T-cell (primary cell): ENCODE measurements around the gene COL1A2. TPM values are rescaled to one million over a fixed set of nuclear protein-coding genes. Genes with fewer than 3 reads are reported as not detected.

Experiments used
- ATAC-seq, 4 experiments: fragments of 200-7000 bp in 3 of 4; fragments of 150-1000 bp in 1 of 4; cut with Tn5 transposase; replicated peaks in 1 of 4; 1 replicate in 3 of 4; 2 replicates in 1 of 4; pipeline ENCODE4 v1.10.0; 2021; ENCODE audit warnings: moderate library complexity in 3 of 4, mild to moderate bottlenecking in 2 of 4, moderate number of reproducible peaks in 1 of 4
- CTCF ChIA-PET, 2 donors: fragments of 300-600 bp; sonication (Branson Sonifier 250); formaldehyde crosslinking; loops; one replicate each; lab custom pipeline; 2022; ENCODE audit warnings: antibody characterized with exemption in 2 of 2; lab: Charles Lee
- POLR2A ChIA-PET, 2 donors: fragments of 300-600 bp; sonication (Branson Sonifier 250); formaldehyde crosslinking; loops; one replicate each; lab custom pipeline; 2022; ENCODE audit warnings: antibody characterized with exemption in 2 of 2; lab: Charles Lee
- DNase-seq, 35 experiments: peaks; one replicate each; pipeline versions ENCODE4 v3.0.0 to v3.0.0-alpha.2; 2013 to 2023
- H3K27ac ChIP-seq: one replicate; pipeline ENCODE4 v1.5.1; 2013; ENCODE audit warnings: low read length
- H3K27me3 ChIP-seq, 2 experiments: replicated peaks in 1 of 2; 1 replicate in 1 of 2; 2 replicates in 1 of 2; pipeline versions ENCODE4 v1.6.1 to v1.7.0; 2013; ENCODE audit warnings: low read length in 1 of 2, mixed read lengths in 1 of 2; ENCODE audit not compliant: control insufficient read depth in 2 of 2, insufficient read depth in 2 of 2; ENCODE audit errors: extremely low read depth in 1 of 2
- H3K36me3 ChIP-seq, 2 donors: 1 replicate in 1 of 2; 2 replicates in 1 of 2; pipeline versions ENCODE4 v1.6.1 to v1.7.0; 2013; ENCODE audit warnings: low read length in 1 of 2; ENCODE audit not compliant: control insufficient read depth in 2 of 2, insufficient read depth in 1 of 2; ENCODE audit errors: extremely low read depth in 1 of 2
- H3K4me1 ChIP-seq, 2 experiments: 1 replicate in 1 of 2; 2 replicates in 1 of 2; pipeline versions ENCODE4 v1.6.1 to v1.7.0; 2013; ENCODE audit warnings: low read length in 2 of 2, mixed read lengths in 1 of 2; ENCODE audit not compliant: insufficient read depth in 2 of 2, control insufficient read depth in 1 of 2; ENCODE audit errors: extremely low read depth in 1 of 2
- H3K4me3 ChIP-seq, 2 donors: 1 replicate in 1 of 2; 2 replicates in 1 of 2; pipeline versions ENCODE4 v1.5.1 to v1.7.0; 2013; ENCODE audit warnings: mild to moderate bottlenecking in 2 of 2, low read length in 1 of 2, moderate library complexity in 1 of 2; ENCODE audit not compliant: control insufficient read depth in 1 of 2; ENCODE audit errors: extremely low read depth in 1 of 2
- H3K9me3 ChIP-seq: 2 replicates; pipeline ENCODE4 v1.7.0; 2013
- H3K27ac Mint-ChIP-seq, 2 donors: one replicate each; pipeline ENCODE4 v1.8.0; 2020 to 2021; ENCODE audit warnings: mild to moderate bottlenecking in 2 of 2, mixed read lengths in 2 of 2
- H3K27me3 Mint-ChIP-seq, 2 donors: one replicate each; pipeline ENCODE4 v1.8.0; 2021 to 2022; ENCODE audit warnings: mixed read lengths in 2 of 2
- H3K36me3 Mint-ChIP-seq: one replicate; pipeline ENCODE4 v1.8.0; 2021; ENCODE audit warnings: mixed read lengths
- H3K4me1 Mint-ChIP-seq, 3 donors: one replicate each; pipeline ENCODE4 v1.8.0; 2020 to 2022; ENCODE audit warnings: mixed read lengths in 3 of 3, mild to moderate bottlenecking in 1 of 3
- H3K4me3 Mint-ChIP-seq, 3 donors: one replicate each; pipeline ENCODE4 v1.8.0; 2020 to 2022; ENCODE audit warnings: mild to moderate bottlenecking in 3 of 3, mixed read lengths in 3 of 3, moderate library complexity in 3 of 3
- H3K9me3 Mint-ChIP-seq, 3 donors: one replicate each; pipeline ENCODE4 v1.8.0; 2020 to 2022; ENCODE audit warnings: mixed read lengths in 3 of 3
- WGBS: methylation state at CpG from one replicate; pipeline ENCODE4 v1.1.5; 2013; ENCODE audit warnings: missing lambda C conversion rate; ENCODE audit not compliant: insufficient coverage; 5-methylcytosine and 5-hydroxymethylcytosine counted together
- total RNA-seq, 35 experiments: library from RNA in 6 of 35; stranded (reverse) in 6 of 35; fragments of 120-200 nt in 1 of 35; gene quantifications; one replicate each; pipeline versions ENCODE4 v1.2.1 to v1.2.4 and lab custom pipeline; 2013 to 2026

COL1A2 gene
- total RNA-seq, 5 donors from 2014 or later (not counting 1 experiment from before 2014, with no cell fraction given) = 2.5 to 4.7 (median 3.1) TPM; not detected in 2

GRCh38 chr7:94423863-94424735, 29.4 kb downstream of the COL1A2 start:
- Histone ChIP-seq H3K27me3 (peaks cover 0 to 12% of the 10 kb centered on the region in 2 experiments), H3K27ac (no peak overlapping the region), H3K4me3 (no peak overlapping the region), H3K4me1 (no peaks in the 10 kb centered on the region), H3K9me3 (no peaks in the 10 kb centered on the region), H3K36me3 (peaks cover 0 to 4% of the 10 kb centered on the region in 2 donors)
- H3K4me1 Mint-ChIP-seq = no peaks in the 10 kb centered on the region
- POLR2A ChIA-PET = interaction anchor here in 1 of 2 donors (0.6 kb wide), 1 partner anchor 277 kb away, joined by 3 read pairs; no protein-coding TSS in a partner anchor
- DNase-seq (no peak), ATAC-seq (no peak)
- H3K9me3 Mint-ChIP-seq = no peaks in the 10 kb centered on the region
- no peaks in the 10 kb centered on the region for H3K36me3 Mint-ChIP-seq
- H3K27me3 Mint-ChIP-seq = peaks cover 6 to 11% of the 10 kb centered on the region in 2 donors
- CTCF ChIA-PET = no interaction called here
- no peak overlapping the region for H3K27ac Mint-ChIP-seq
- no peak overlapping the region for H3K4me3 Mint-ChIP-seq
- no CpG with 5 or more reads among the region's 5 CpGs for WGBS

- H3K4me1 ChIP-seq = no peaks in the 10 kb centered on the region
- ATAC-seq (no peak), DNase-seq (no peak)
- WGBS = 60% methylated on average over 1 of the region's 10 CpGs
- Mint-ChIP-seq H3K27ac (no peak overlapping the region), H3K36me3 (no peaks in the 10 kb centered on the region), H3K4me1 (no peaks in the 10 kb centered on the region), H3K9me3 (no peaks in the 10 kb centered on the region), H3K27me3 (peaks cover 5 to 14% of the 10 kb centered on the region in 2 donors), H3K4me3 (no peak overlapping the region)
- no peak overlapping the region for H3K27ac ChIP-seq
- H3K27me3 ChIP-seq = peaks cover 0 to 8% of the 10 kb centered on the region in 2 experiments
- POLR2A ChIA-PET = no interaction called here
- no peak overlapping the region for H3K4me3 ChIP-seq
- CTCF ChIA-PET = interaction anchor here in 1 of 2 donors (0.5 to 1.2 kb wide), 3 partner anchors 10 to 222 kb away, joined by 3 to 17 read pairs (median 3); no protein-coding TSS in a partner anchor
- H3K9me3 ChIP-seq = no peaks in the 10 kb centered on the region
- H3K36me3 ChIP-seq = peaks cover 0 to 4% of the 10 kb centered on the region in 2 donors
Measured at GRCh38 chr7:94425546-94425945, 30.9 kb downstream of the COL1A2 start.

- Histone ChIP-seq H3K27me3 (peaks cover 0 to 8% of the 10 kb centered on the region in 2 experiments), H3K9me3 (no peaks in the 10 kb centered on the region), H3K4me3 (no peak overlapping the region), H3K4me1 (no peaks in the 10 kb centered on the region), H3K36me3 (peaks cover 0 to 4% of the 10 kb centered on the region in 2 donors), H3K27ac (no peak overlapping the region)
- H3K4me3 Mint-ChIP-seq = no peak overlapping the region
- H3K36me3 Mint-ChIP-seq = no peaks in the 10 kb centered on the region
- POLR2A ChIA-PET = no interaction called here
- H3K27ac Mint-ChIP-seq = no peak overlapping the region
- WGBS = 53% methylated on average over 2 of the region's 12 CpGs
- H3K4me1 Mint-ChIP-seq = no peaks in the 10 kb centered on the region
- ATAC-seq = no peak
- DNase-seq = no peak
- no peaks in the 10 kb centered on the region for H3K9me3 Mint-ChIP-seq
- CTCF ChIA-PET = no interaction called here
- peaks cover 7 to 9% of the 10 kb centered on the region in 2 donors for H3K27me3 Mint-ChIP-seq
Measured at GRCh38 chr7:94426980-94427875, 32.5 kb downstream of the COL1A2 start.

- H3K4me1 ChIP-seq = no peaks in the 10 kb centered on the region
- no CpG with 5 or more reads among the region's 1 CpG for WGBS
- peaks cover 0 to 4% of the 10 kb centered on the region in 2 donors for H3K36me3 ChIP-seq
- H3K36me3 Mint-ChIP-seq = no peaks in the 10 kb centered on the region
- no peak for ATAC-seq
- no peaks in the 10 kb centered on the region for H3K9me3 Mint-ChIP-seq
- H3K27me3 ChIP-seq = peaks cover 0 to 3% of the 10 kb centered on the region in 2 experiments
- H3K27ac Mint-ChIP-seq = no peak overlapping the region
- peaks cover 3 to 7% of the 10 kb centered on the region in 2 donors for H3K27me3 Mint-ChIP-seq
- DNase-seq = no peak
- H3K9me3 ChIP-seq = no peaks in the 10 kb centered on the region
- no peak overlapping the region for H3K27ac ChIP-seq
- ChIA-PET CTCF (interaction anchor here in 1 of 2 donors (0.7 kb wide), 1 partner anchor 11 kb away, joined by 4 read pairs; no protein-coding TSS in a partner anchor), POLR2A (interaction anchor here in 1 of 2 donors (0.6 kb wide), 1 partner anchor 1338 kb away, joined by 6 read pairs; no protein-coding TSS in a partner anchor)
- H3K4me1 Mint-ChIP-seq = no peaks in the 10 kb centered on the region
- no peak overlapping the region for H3K4me3 Mint-ChIP-seq
- no peak overlapping the region for H3K4me3 ChIP-seq
Measured at GRCh38 chr7:94429153-94429552, 34.5 kb downstream of the COL1A2 start.

- H3K27ac ChIP-seq = no peak overlapping the region
- no peaks in the 10 kb centered on the region for H3K9me3 Mint-ChIP-seq
- no peak overlapping the region for H3K27ac Mint-ChIP-seq
- H3K36me3 ChIP-seq = peaks cover 0 to 4% of the 10 kb centered on the region in 2 donors
- H3K27me3 Mint-ChIP-seq = peaks cover 5 to 13% of the 10 kb centered on the region in 2 donors
- DNase-seq (no peak), ATAC-seq (no peak)
- H3K4me1 Mint-ChIP-seq = peaks cover 0 to 2% (median 1%) of the 10 kb centered on the region in 3 donors
- no peak overlapping the region for H3K4me3 ChIP-seq
- H3K9me3 ChIP-seq = no peaks in the 10 kb centered on the region
- no peak overlapping the region for H3K4me3 Mint-ChIP-seq
- peaks cover 0 to 6% of the 10 kb centered on the region in 2 experiments for H3K27me3 ChIP-seq
- WGBS = 80% methylated on average over 1 of the region's 1 CpG
- H3K36me3 Mint-ChIP-seq = no peaks in the 10 kb centered on the region
- ChIA-PET CTCF (interaction anchor here in 1 of 2 donors (0.6 to 1.4 kb wide), 2 partner anchors 12 to 18 kb away, joined by 3 to 8 read pairs; no protein-coding TSS in a partner anchor), POLR2A (no interaction called here)
- H3K4me1 ChIP-seq = no peaks in the 10 kb centered on the region
Measured at GRCh38 chr7:94431176-94431575, 36.5 kb downstream of the COL1A2 start.
